Caco-2 (cell line): ENCODE results near the gene FHIT. TPM values are rescaled to one million over a fixed set of nuclear protein-coding genes. Genes with fewer than 3 reads are reported as not detected.

Experiments
- BruUV-seq: library from RNA; stranded (reverse); fragments of 400-500 nt; replicated peaks from 2 replicates; lab custom pipeline; 2021; lab: Mats Ljungman, UMichigan
- CTCF ChIA-PET: fragments of 300-600 bp; sonication (Branson Sonifier 250); formaldehyde crosslinking; loops from one replicate; lab custom pipeline; 2022; ENCODE audit warnings: antibody characterized with exemption; lab: Charles Lee
- POLR2A ChIA-PET: fragments of 300-600 bp; sonication (Branson Sonifier 250); formaldehyde crosslinking; loops from one replicate; lab custom pipeline; 2022; ENCODE audit warnings: antibody characterized with exemption; lab: Charles Lee
- DNase-seq, 2 experiments: peaks; one replicate each; pipeline versions ENCODE4 v3.0.0 to v3.0.0-alpha.2; 2020 to 2022
- H3K27me3 ChIP-seq: replicated peaks from 2 replicates; pipeline ENCODE4 v1.6.0; 2011; ENCODE audit warnings: low read length; ENCODE audit not compliant: control insufficient read depth, insufficient read depth
- H3K36me3 ChIP-seq: 2 replicates; pipeline ENCODE4 v1.5.1; 2011; ENCODE audit warnings: low read length; ENCODE audit not compliant: control insufficient read depth, insufficient read depth
- H3K4me1 ChIP-seq: fragments of 250-450 bp; sonication (Bioruptor Pico); 2 replicates; pipeline ENCODE4 v1.5.1; 2020; ENCODE audit warnings: mild to moderate bottlenecking
- H3K4me3 ChIP-seq: 2 replicates; pipeline ENCODE4 v1.5.1; 2011; ENCODE audit warnings: low read depth, mild to moderate bottlenecking, control low read depth, low read length
- H3K9me3 ChIP-seq: fragments of 250-450 bp; sonication (Bioruptor Pico); 2 replicates; pipeline ENCODE4 v1.5.1; 2020; ENCODE audit warnings: mild to moderate bottlenecking, moderate library complexity
- H3K27ac Mint-ChIP-seq: one replicate; pipeline ENCODE4 v1.8.0; 2022; ENCODE audit warnings: mixed read lengths; ENCODE audit not compliant: unreplicated experiment
- H3K27me3 Mint-ChIP-seq: one replicate; pipeline ENCODE4 v1.8.0; 2022; ENCODE audit warnings: mixed read lengths; ENCODE audit not compliant: insufficient read depth, unreplicated experiment
- H3K36me3 Mint-ChIP-seq: one replicate; pipeline ENCODE4 v1.8.0; 2022; ENCODE audit warnings: mild to moderate bottlenecking, mixed read lengths; ENCODE audit not compliant: insufficient read depth, unreplicated experiment
- H3K4me1 Mint-ChIP-seq: one replicate; pipeline ENCODE4 v1.8.0; 2022; ENCODE audit warnings: low read depth, mixed read lengths; ENCODE audit not compliant: unreplicated experiment
- H3K4me3 Mint-ChIP-seq: one replicate; pipeline ENCODE4 v1.8.0; 2022; ENCODE audit warnings: mild to moderate bottlenecking, moderate library complexity, mixed read lengths; ENCODE audit not compliant: unreplicated experiment
- H3K9me3 Mint-ChIP-seq: one replicate; pipeline ENCODE4 v1.8.0; 2022; ENCODE audit warnings: mixed read lengths; ENCODE audit not compliant: unreplicated experiment
- CTCF ChIP-seq, 2 experiments: fragments of 200-600 bp in 1 of 2; IDR thresholded peaks; 1 replicate in 1 of 2; 2 replicates in 1 of 2; pipeline versions ENCODE4 v1.5.1 to v1.8.0; 2011 to 2022; ENCODE audit warnings: antibody characterized with exemption in 1 of 2, control low read depth in 1 of 2, inconsistent platforms in 1 of 2, low read depth in 1 of 2, low read length in 1 of 2, mild to moderate bottlenecking in 1 of 2, moderate library complexity in 1 of 2; ENCODE audit not compliant: insufficient read depth in 1 of 2, severe bottlenecking in 1 of 2, unreplicated experiment in 1 of 2
- intact Hi-C: fragments of 100-400 bp; cut with micrococcal nuclease; formaldehyde crosslinking; loops from one replicate; pipeline ENCODE4 v1.10.0; 2022; ENCODE audit not compliant: unreplicated experiment
- total RNA-seq: library from RNA; stranded (reverse); gene quantifications from 2 replicates; pipeline ENCODE4 v1.2.3, GENCODE V29; 2022

Gene FHIT
- total RNA-seq, 1 experiment from 2014 or later: 8.3 TPM

- BruUV-seq: no TSS peak
- H3K9me3 ChIP-seq: no peaks in the 10 kb centered on the region
- H3K27me3 ChIP-seq: no peaks in the 10 kb centered on the region
- no peak for DNase-seq
- ChIA-PET POLR2A (no interaction called here), CTCF (no interaction called here)
- H3K4me1 ChIP-seq: no peaks in the 10 kb centered on the region
- no peaks in the 10 kb centered on the region for H3K4me1 Mint-ChIP-seq
- H3K36me3 Mint-ChIP-seq: no peaks in the 10 kb centered on the region
- no peak for TF ChIP-seq CTCF (IDR thresholded peaks at IDR 0.05; ENCODE audit: insufficient read depth in 1 of 2, low read depth in 1 of 2, low read length in 1 of 2, severe bottlenecking in 1 of 2, unreplicated experiment in 1 of 2)
- intact Hi-C loops: no loop called here
- H3K36me3 ChIP-seq: no peaks in the 10 kb centered on the region
- no peaks in the 10 kb centered on the region for H3K27me3 Mint-ChIP-seq
- H3K27ac Mint-ChIP-seq: no peak overlapping the region
- H3K4me3 Mint-ChIP-seq: no peak overlapping the region
- H3K4me3 ChIP-seq: no peak overlapping the region
- peaks cover 2% of the 10 kb centered on the region for H3K9me3 Mint-ChIP-seq
Measured at GRCh38 chr3:61132062-61132461, 119.2 kb downstream of the FHIT start.

GRCh38 chr3:61118830-61119229 lies 132.4 kb downstream of the FHIT start:
- intact Hi-C loops: no loop called here
- ChIA-PET CTCF (no interaction called here), POLR2A (no interaction called here)
- DNase-seq: no peak
- Histone ChIP-seq H3K27me3 (no peaks in the 10 kb centered on the region), H3K4me3 (no peak overlapping the region), H3K36me3 (no peaks in the 10 kb centered on the region), H3K4me1 (no peaks in the 10 kb centered on the region), H3K9me3 (no peaks in the 10 kb centered on the region)
- no peaks in the 10 kb centered on the region for H3K27me3 Mint-ChIP-seq
- H3K36me3 Mint-ChIP-seq: no peaks in the 10 kb centered on the region
- no peak overlapping the region for H3K4me3 Mint-ChIP-seq
- no peak for TF ChIP-seq CTCF (IDR thresholded peaks at IDR 0.05; ENCODE audit: insufficient read depth in 1 of 2, low read depth in 1 of 2, low read length in 1 of 2, severe bottlenecking in 1 of 2, unreplicated experiment in 1 of 2)
- BruUV-seq: no TSS peak
- peaks cover 20% of the 10 kb centered on the region for H3K9me3 Mint-ChIP-seq
- no peak overlapping the region for H3K27ac Mint-ChIP-seq
- H3K4me1 Mint-ChIP-seq: no peaks in the 10 kb centered on the region

GRCh38 chr3:61117045-61117898 lies 134.0 kb downstream of the FHIT start:
- no peak for TF ChIP-seq CTCF (IDR thresholded peaks at IDR 0.05; ENCODE audit: insufficient read depth in 1 of 2, low read depth in 1 of 2, low read length in 1 of 2, severe bottlenecking in 1 of 2, unreplicated experiment in 1 of 2)
- Histone ChIP-seq H3K4me1 (no peaks in the 10 kb centered on the region), H3K4me3 (no peak overlapping the region), H3K9me3 (no peaks in the 10 kb centered on the region), H3K27me3 (no peaks in the 10 kb centered on the region), H3K36me3 (no peaks in the 10 kb centered on the region)
- H3K36me3 Mint-ChIP-seq: no peaks in the 10 kb centered on the region
- ChIA-PET POLR2A (no interaction called here), CTCF (no interaction called here)
- H3K27me3 Mint-ChIP-seq: no peaks in the 10 kb centered on the region
- no peak for DNase-seq
- no peaks in the 10 kb centered on the region for H3K4me1 Mint-ChIP-seq
- H3K4me3 Mint-ChIP-seq: no peak overlapping the region
- peaks cover 20% of the 10 kb centered on the region for H3K9me3 Mint-ChIP-seq
- H3K27ac Mint-ChIP-seq: no peak overlapping the region
- no TSS peak for BruUV-seq
- intact Hi-C loops: no loop called here
